Gastroesophageal sphincter (tissue), 4 donors: ENCODE data around the gene TMCO4. TPM values are rescaled to one million over a fixed set of nuclear protein-coding genes. Genes with fewer than 3 reads are reported as not detected.

Experiments
- ATAC-seq: fragments of 150-250 bp; one replicate; pipeline ENCODE4 v1.9.1; 2016; ENCODE audit warnings: mild to moderate bottlenecking, moderate library complexity
- H3K27ac ChIP-seq, 4 donors: fragments of 200-600 bp; sonication (generic) in 3 of 4; 1 replicate in 3 of 4; 2 replicates in 1 of 4; pipeline ENCODE4 v1.5.1; 2016 to 2019
- H3K27me3 ChIP-seq: fragments of 200-600 bp; sonication (generic); one replicate; pipeline ENCODE4 v1.5.1; 2019
- H3K36me3 ChIP-seq, 2 donors: fragments of 200-600 bp; sonication (generic); one replicate each; pipeline ENCODE4 v1.5.1; 2019; ENCODE audit warnings: control low read depth in 1 of 2
- H3K4me1 ChIP-seq, 3 donors: fragments of 200-600 bp; sonication (generic); 1 replicate in 2 of 3; 2 replicates in 1 of 3; pipeline ENCODE4 v1.5.1; 2016 to 2019; ENCODE audit warnings: control low read depth in 2 of 3
- H3K4me3 ChIP-seq, 2 donors: fragments of 200-600 bp; sonication (generic); one replicate each; pipeline ENCODE4 v1.5.1; 2019; ENCODE audit warnings: mild to moderate bottlenecking in 1 of 2, moderate library complexity in 1 of 2
- H3K9me3 ChIP-seq, 3 donors: fragments of 200-600 bp; sonication (generic); one replicate each; pipeline ENCODE4 v1.5.1; 2017 to 2019; ENCODE audit warnings: control low read depth in 2 of 3
- EP300 ChIP-seq: sonication (generic); formaldehyde crosslinking; IDR thresholded peaks from one replicate; pipeline ENCODE4 v1.6.1; 2017; ENCODE audit warnings: antibody characterized with exemption, mild to moderate bottlenecking
- POLR2A ChIP-seq, 2 donors: fragments of 450-650 bp; IDR thresholded peaks; one replicate each; pipeline ENCODE4 v1.6.1; 2017; ENCODE audit warnings: antibody characterized with exemption in 2 of 2, mild to moderate bottlenecking in 2 of 2, moderate library complexity in 1 of 2
- POLR2AphosphoS5 ChIP-seq: sonication (generic); formaldehyde crosslinking; IDR thresholded peaks from one replicate; pipeline ENCODE4 v1.6.1; 2017; ENCODE audit warnings: antibody characterized with exemption
- WGBS, 2 donors: methylation state at CpG; one replicate each; pipeline ENCODE4 v1.1.5; 2018; ENCODE audit warnings: low coverage in 1 of 2; 5-methylcytosine and 5-hydroxymethylcytosine counted together
- total RNA-seq, 4 donors: library from RNA; depleted of rRNA; stranded (reverse); fragments of >200 nt; gene quantifications; one replicate each; pipeline ENCODE4 v1.1.0, GENCODE V29; 2016
- TF ChIP-seq, protein P1 (sequence below), 4 experiments: fragments of 200-600 bp in 2 of 4; fragments of 450-650 bp in 2 of 4; sonication (generic) in 1 of 4; IDR thresholded peaks; one replicate each; pipeline ENCODE4 v1.5.1; 2017 to 2019; ENCODE audit warnings: antibody characterized with exemption in 4 of 4, mild to moderate bottlenecking in 2 of 4, moderate library complexity in 2 of 4

Gene TMCO4
- total RNA-seq, 4 donors from 2014 or later = 18.1 to 36.9 (median 24.5) TPM

GRCh38 chr1:19750882-19751276 lies 48.8 kb downstream of the TMCO4 start:
- 71 to 100% methylated on average over 1 of the region's 3 CpGs for WGBS, 2 donors
- Histone ChIP-seq H3K27ac (no peak overlapping the region), H3K4me3 (no peak overlapping the region), H3K4me1 (peaks cover 0 to 25% (median 0%) of the 10 kb centered on the region in 3 donors), H3K9me3 (no peaks in the 10 kb centered on the region), H3K27me3 (no peaks in the 10 kb centered on the region), H3K36me3 (peaks cover 0 to 87% of the 10 kb centered on the region in 2 donors)
- TF ChIP-seq EP300 (no peak), POLR2A (IDR thresholded peaks at IDR 0.05) (no peak), POLR2AphosphoS5 (no peak)
- TF ChIP-seq, protein P1, sequence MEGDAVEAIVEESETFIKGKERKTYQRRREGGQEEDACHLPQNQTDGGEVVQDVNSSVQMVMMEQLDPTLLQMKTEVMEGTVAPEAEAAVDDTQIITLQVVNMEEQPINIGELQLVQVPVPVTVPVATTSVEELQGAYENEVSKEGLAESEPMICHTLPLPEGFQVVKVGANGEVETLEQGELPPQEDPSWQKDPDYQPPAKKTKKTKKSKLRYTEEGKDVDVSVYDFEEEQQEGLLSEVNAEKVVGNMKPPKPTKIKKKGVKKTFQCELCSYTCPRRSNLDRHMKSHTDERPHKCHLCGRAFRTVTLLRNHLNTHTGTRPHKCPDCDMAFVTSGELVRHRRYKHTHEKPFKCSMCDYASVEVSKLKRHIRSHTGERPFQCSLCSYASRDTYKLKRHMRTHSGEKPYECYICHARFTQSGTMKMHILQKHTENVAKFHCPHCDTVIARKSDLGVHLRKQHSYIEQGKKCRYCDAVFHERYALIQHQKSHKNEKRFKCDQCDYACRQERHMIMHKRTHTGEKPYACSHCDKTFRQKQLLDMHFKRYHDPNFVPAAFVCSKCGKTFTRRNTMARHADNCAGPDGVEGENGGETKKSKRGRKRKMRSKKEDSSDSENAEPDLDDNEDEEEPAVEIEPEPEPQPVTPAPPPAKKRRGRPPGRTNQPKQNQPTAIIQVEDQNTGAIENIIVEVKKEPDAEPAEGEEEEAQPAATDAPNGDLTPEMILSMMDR (IDR thresholded peaks at IDR 0.05) = no peak
- ATAC-seq = no peak

DNA sequence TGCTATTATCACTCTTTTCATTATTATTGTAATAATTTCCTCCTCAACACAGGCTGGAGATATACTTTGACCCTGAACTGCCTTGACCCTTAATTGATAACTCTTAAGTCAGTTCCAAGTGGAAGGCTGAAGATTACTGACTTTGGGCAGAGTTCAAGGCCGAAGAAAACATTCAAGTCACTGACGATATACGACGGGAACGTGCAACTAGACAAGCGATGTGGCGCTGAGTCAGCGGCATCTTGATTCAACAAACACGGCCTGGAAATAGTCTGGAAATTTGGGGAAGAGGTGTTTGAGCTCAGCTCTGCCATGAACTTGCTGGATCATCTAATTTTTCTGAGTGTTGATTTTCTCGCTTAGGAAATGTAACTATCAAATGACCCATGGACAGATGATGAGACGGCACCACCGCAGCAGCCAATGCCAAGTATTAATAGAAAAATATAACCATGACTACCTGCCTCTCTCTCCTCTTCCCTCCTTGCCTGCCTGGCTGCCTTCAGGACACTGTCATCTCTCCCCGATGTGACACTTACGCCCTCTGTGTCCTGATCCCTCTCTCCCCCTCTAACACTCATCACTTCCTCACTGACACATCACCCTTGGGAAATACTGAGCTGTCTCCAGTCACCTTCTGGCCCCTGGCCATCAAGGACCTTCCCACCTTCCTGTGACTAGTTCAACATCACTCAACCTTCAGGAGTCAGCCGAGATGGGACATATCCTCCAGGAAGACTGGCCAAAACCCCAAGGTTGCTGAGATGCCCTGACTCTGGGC lies 49.4 kb downstream of the TMCO4 start:
- H3K4me3 ChIP-seq = no peak overlapping the region
- H3K36me3 ChIP-seq = peaks cover 0 to 91% of the 10 kb centered on the region in 2 donors
- no peaks in the 10 kb centered on the region for H3K9me3 ChIP-seq
- H3K27me3 ChIP-seq = no peaks in the 10 kb centered on the region
- no peak overlapping the region for H3K27ac ChIP-seq
- WGBS, 2 donors = 84 to 96% methylated on average over 11 to 14 of the region's 15 CpGs
- TF ChIP-seq, protein P1 (IDR thresholded peaks at IDR 0.05) = no peak
- TF ChIP-seq POLR2A (IDR thresholded peaks at IDR 0.05) (no peak), POLR2AphosphoS5 (no peak), EP300 (no peak)
- ATAC-seq = no peak
- H3K4me1 ChIP-seq = peaks cover 0 to 20% (median 0%) of the 10 kb centered on the region in 3 donors

- peaks cover 0 to 91% of the 10 kb centered on the region in 2 donors for H3K36me3 ChIP-seq
- ATAC-seq = no peak
- WGBS, 2 donors = 86 to 100% methylated on average over 1 of the region's 1 CpG
- H3K4me1 ChIP-seq = peaks cover 0 to 14% (median 0%) of the 10 kb centered on the region in 3 donors
- no peaks in the 10 kb centered on the region for H3K9me3 ChIP-seq
- no peak overlapping the region for H3K4me3 ChIP-seq
- H3K27me3 ChIP-seq = no peaks in the 10 kb centered on the region
- TF ChIP-seq, protein P1 (IDR thresholded peaks at IDR 0.05) = no peak
- no peak for TF ChIP-seq EP300
- TF ChIP-seq POLR2AphosphoS5 = no peak
- no peak for TF ChIP-seq POLR2A (IDR thresholded peaks at IDR 0.05)
- H3K27ac ChIP-seq = no peak overlapping the region
Observed at GRCh38 chr1:19749685-19750084, 50.0 kb downstream of the TMCO4 start.

- H3K4me1 ChIP-seq = no peaks in the 10 kb centered on the region
- no peak for TF ChIP-seq POLR2A (IDR thresholded peaks at IDR 0.05)
- TF ChIP-seq, protein P1 (IDR thresholded peaks at IDR 0.05) = no peak
- no peak for TF ChIP-seq EP300
- TF ChIP-seq POLR2AphosphoS5 = no peak
- WGBS, 2 donors = 83% methylated on average over 1 of the region's 1 CpG; no CpG with 5 or more reads in 1 of the 2 donors
- no peak overlapping the region for H3K27ac ChIP-seq
- peaks cover 0 to 94% of the 10 kb centered on the region in 2 donors for H3K36me3 ChIP-seq
- H3K27me3 ChIP-seq = no peaks in the 10 kb centered on the region
- H3K9me3 ChIP-seq = no peaks in the 10 kb centered on the region
- no peak overlapping the region for H3K4me3 ChIP-seq
- no peak for ATAC-seq
Observed at GRCh38 chr1:19747761-19748160, 52.0 kb downstream of the TMCO4 start.

DNA sequence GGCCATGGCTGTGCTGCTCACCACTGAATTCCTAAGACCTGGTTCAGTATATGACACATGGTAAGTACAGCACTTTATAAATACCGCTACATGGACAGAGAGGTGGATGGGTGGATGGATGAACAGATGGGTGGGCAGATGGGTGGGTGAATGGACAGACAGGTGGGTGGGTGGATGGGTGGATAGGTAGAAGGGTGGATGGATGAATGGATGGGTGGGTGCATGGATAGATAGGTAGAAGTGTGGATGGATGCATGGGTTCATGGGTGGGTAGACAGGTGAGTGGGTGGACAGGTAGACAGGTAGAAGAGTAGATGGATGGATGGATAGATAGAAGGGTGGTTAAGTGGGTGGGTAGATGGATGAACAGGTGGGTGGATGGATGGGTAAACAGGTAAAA lies 54.8 kb downstream of the TMCO4 start:
- Histone ChIP-seq H3K27ac (no peak overlapping the region), H3K36me3 (peaks cover 0 to 93% of the 10 kb centered on the region in 2 donors), H3K27me3 (no peaks in the 10 kb centered on the region), H3K4me1 (no peaks in the 10 kb centered on the region), H3K4me3 (no peak overlapping the region), H3K9me3 (no peaks in the 10 kb centered on the region)
- no peak for ATAC-seq
- no peak for TF ChIP-seq POLR2AphosphoS5
- TF ChIP-seq, protein P1 (IDR thresholded peaks at IDR 0.05) = no peak
- TF ChIP-seq POLR2A (IDR thresholded peaks at IDR 0.05) = no peak
- no peak for TF ChIP-seq EP300
- 100% methylated on average over 1 of the region's 1 CpG; no CpG with 5 or more reads in 1 of the 2 donors for WGBS, 2 donors
